HepG2 (cell line): ENCODE measurements around the gene C5AR1. TPM values are rescaled to one million over a fixed set of nuclear protein-coding genes. Genes with fewer than 3 reads are reported as not detected.

Experiments
- AGO2 ChIP-seq: fragments of 200-400 bp; formaldehyde crosslinking; optimal IDR thresholded peaks from 2 replicates; pipeline ENCODE3; 2017; ENCODE audit warnings: mild to moderate bottlenecking, low read depth, low read length, moderate library complexity
- CHD4 ChIP-seq: fragments of 200-600 bp; sonication (generic); IDR thresholded peaks from 2 replicates; pipeline ENCODE4 v1.7.0; 2017; ENCODE audit warnings: mild to moderate bottlenecking, low read length, borderline replicate concordance
- FOSL1 ChIP-seq: sonication (generic); formaldehyde crosslinking; IDR thresholded peaks from 2 replicates; pipeline ENCODE4 v1.9.0; 2021; ENCODE audit warnings: missing genetic modification reagents, borderline replicate concordance
- HMG20B ChIP-seq: conservative IDR thresholded peaks from 2 replicates; pipeline ENCODE4 v1.6.1; 2016; ENCODE audit warnings: missing genetic modification reagents, missing compliant biosample characterization
- ISX ChIP-seq: sonication (generic); formaldehyde crosslinking; conservative IDR thresholded peaks from 2 replicates; pipeline ENCODE4 v1.5.0; 2020; ENCODE audit warnings: missing genetic modification reagents
- KLF12 ChIP-seq: sonication (generic); formaldehyde crosslinking; IDR thresholded peaks from 2 replicates; pipeline ENCODE4 v1.4.0; 2020; ENCODE audit warnings: missing genetic modification reagents, borderline replicate concordance
- NR3C1 ChIP-seq: sonication (generic); formaldehyde crosslinking; IDR thresholded peaks from 2 replicates; pipeline ENCODE4 v1.4.0; 2020; ENCODE audit warnings: missing genetic modification reagents
- ONECUT2 ChIP-seq: sonication (generic); formaldehyde crosslinking; IDR thresholded peaks from 2 replicates; pipeline ENCODE4 v1.4.0; 2020; ENCODE audit warnings: missing genetic modification reagents
- SP140L ChIP-seq: sonication (generic); formaldehyde crosslinking; IDR thresholded peaks from 2 replicates; pipeline ENCODE4 v1.4.0; 2020; ENCODE audit warnings: missing genetic modification reagents, borderline replicate concordance
- TBX3 ChIP-seq: fragments of 450-650 bp; IDR thresholded peaks from 2 replicates; pipeline ENCODE4 v1.6.1; 2017; ENCODE audit warnings: antibody characterized with exemption, mild to moderate bottlenecking, inconsistent platforms, borderline replicate concordance
- WIZ ChIP-seq: sonication (generic); formaldehyde crosslinking; IDR thresholded peaks from 2 replicates; pipeline ENCODE4 v1.5.1; 2020; ENCODE audit warnings: mild to moderate bottlenecking, missing genetic modification reagents
- ZBTB26 ChIP-seq: IDR thresholded peaks from 2 replicates; pipeline ENCODE4 v1.6.1; 2016; ENCODE audit warnings: missing compliant biosample characterization, missing genetic modification reagents, borderline replicate concordance
- ZBTB8A ChIP-seq: sonication (generic); formaldehyde crosslinking; IDR thresholded peaks from 2 replicates; pipeline ENCODE4 v1.4.0; 2020; ENCODE audit warnings: mild to moderate bottlenecking, low read depth, missing genetic modification reagents, borderline replicate concordance
- ZC3H4 ChIP-seq: sonication (generic); formaldehyde crosslinking; IDR thresholded peaks from 2 replicates; pipeline ENCODE4 v1.4.0; 2020; ENCODE audit warnings: missing genetic modification reagents, borderline replicate concordance
- ZFP90 ChIP-seq: sonication (generic); formaldehyde crosslinking; IDR thresholded peaks from 2 replicates; pipeline ENCODE4 v1.8.0; 2022; ENCODE audit warnings: missing genetic modification reagents, mild to moderate bottlenecking, inconsistent platforms, borderline replicate concordance
- ZNF317 ChIP-seq: sonication (generic); formaldehyde crosslinking; IDR thresholded peaks from 2 replicates; pipeline ENCODE4 v1.5.0; 2020; ENCODE audit warnings: mild to moderate bottlenecking, missing genetic modification reagents
- ZNF552 ChIP-seq: sonication (generic); formaldehyde crosslinking; IDR thresholded peaks from 2 replicates; pipeline ENCODE4 v1.9.0; 2022; ENCODE audit warnings: missing genetic modification reagents, mild to moderate bottlenecking, borderline replicate concordance
- ZNF724P ChIP-seq: sonication (generic); formaldehyde crosslinking; IDR thresholded peaks from 2 replicates; pipeline ENCODE4 v1.8.0; 2022; ENCODE audit warnings: missing genetic modification reagents, borderline replicate concordance
- polyA plus RNA-seq, 8 experiments: library from polyadenylated mRNA; depleted of rRNA in 3 of 8; stranded (reverse) in 7 of 8; unstranded in 1 of 8; fragments of >200 nt; fragmentation: Illumina TruSeq in 4 of 8; extraction: Trizol in 4 of 8; gene quantifications; 2 replicates each; pipeline versions ENCODE4 v1.2.1 to v1.2.3, GENCODE V29; 2011 to 2016; ENCODE audit warnings: low read depth in 4 of 8, missing spikeins in 1 of 8, mixed read lengths in 1 of 8; ENCODE audit not compliant: insufficient read depth in 1 of 8
- total RNA-seq, 5 experiments: library from RNA; depleted of rRNA; stranded (reverse); fragments of >200 nt; fragmentation: Illumina TruSeq; extraction: Trizol; gene quantifications; 2 replicates each; pipeline ENCODE4 v1.2.3, GENCODE V29; 2016; ENCODE audit warnings: low read depth in 1 of 5
- TF ChIP-seq, protein P1 (sequence below): sonication (generic); formaldehyde crosslinking; IDR thresholded peaks from 2 replicates; pipeline ENCODE4 v1.5.1; 2020; ENCODE audit warnings: mild to moderate bottlenecking, missing genetic modification reagents, moderate library complexity
- TF ChIP-seq, protein P2 (sequence below): sonication (generic); formaldehyde crosslinking; IDR thresholded peaks from 2 replicates; pipeline ENCODE4 v1.9.0; 2021; ENCODE audit warnings: missing genetic modification reagents, mild to moderate bottlenecking, borderline replicate concordance
- TF ChIP-seq, protein P3 (sequence below): sonication (generic); formaldehyde crosslinking; IDR thresholded peaks from 2 replicates; pipeline ENCODE4 v1.4.0; 2020; ENCODE audit warnings: mild to moderate bottlenecking, missing genetic modification reagents, borderline replicate concordance
- TF ChIP-seq, protein P4 (sequence below): sonication (generic); formaldehyde crosslinking; IDR thresholded peaks from 2 replicates; pipeline ENCODE4 v1.8.0; 2022; ENCODE audit warnings: mild to moderate bottlenecking, missing genetic modification reagents

Gene C5AR1
- total and polyA plus RNA-seq, 2 of the 13 experiments (the other 11 are each of a cell fraction or from before 2014, with no cell fraction given): 0.07 to 1.6 TPM

DNA sequence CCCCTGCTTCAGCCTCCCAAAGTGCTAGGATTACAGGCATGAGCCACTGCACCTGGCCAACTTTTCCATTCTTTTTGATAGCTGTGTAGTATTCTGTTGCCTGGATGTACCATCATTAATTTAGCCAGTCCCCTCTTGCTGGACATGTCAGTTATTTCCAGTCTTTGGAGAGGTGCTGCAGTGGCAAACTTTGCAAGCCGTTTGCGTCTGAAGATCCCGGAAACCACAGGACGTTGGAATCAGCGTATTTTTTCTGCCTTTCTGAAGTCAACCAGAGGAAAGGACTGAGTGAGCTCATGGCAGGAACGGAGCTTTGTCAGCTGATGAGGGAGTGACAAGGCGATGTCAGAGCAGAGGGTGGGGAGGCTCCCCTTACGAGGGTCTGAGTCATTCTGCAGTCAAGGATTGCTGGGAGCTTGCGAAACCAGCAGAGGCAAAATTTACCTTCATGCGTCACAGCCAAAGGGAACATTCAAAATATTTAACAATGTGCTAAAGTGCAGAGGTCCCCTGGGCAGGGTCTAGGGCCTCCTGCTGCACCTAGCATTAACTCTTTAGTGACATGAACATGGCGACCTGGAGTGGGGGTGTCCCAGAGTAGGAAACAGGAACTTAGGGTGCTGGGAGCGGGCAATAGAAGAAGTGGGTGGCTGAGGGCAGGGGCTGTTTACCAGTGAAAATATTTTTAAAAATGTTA lies 5.6 kb downstream of the C5AR1 start (continued):
- TF ChIP-seq NR3C1 (CRISPR knock-in tag): no peak
- TF ChIP-seq FOSL1 (CRISPR knock-in tag): peak; percentile 89
- TF ChIP-seq, protein P1, sequence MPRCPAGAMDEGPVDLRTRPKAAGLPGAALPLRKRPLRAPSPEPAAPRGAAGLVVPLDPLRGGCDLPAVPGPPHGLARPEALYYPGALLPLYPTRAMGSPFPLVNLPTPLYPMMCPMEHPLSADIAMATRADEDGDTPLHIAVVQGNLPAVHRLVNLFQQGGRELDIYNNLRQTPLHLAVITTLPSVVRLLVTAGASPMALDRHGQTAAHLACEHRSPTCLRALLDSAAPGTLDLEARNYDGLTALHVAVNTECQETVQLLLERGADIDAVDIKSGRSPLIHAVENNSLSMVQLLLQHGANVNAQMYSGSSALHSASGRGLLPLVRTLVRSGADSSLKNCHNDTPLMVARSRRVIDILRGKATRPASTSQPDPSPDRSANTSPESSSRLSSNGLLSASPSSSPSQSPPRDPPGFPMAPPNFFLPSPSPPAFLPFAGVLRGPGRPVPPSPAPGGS (CRISPR knock-in tag): no peak
- TF ChIP-seq ONECUT2 (CRISPR knock-in tag): no peak
- peak; percentile 82 for TF ChIP-seq WIZ (CRISPR knock-in tag)
- 0 out of 2 replicates have a peak, but pooled peaks have one; percentile 41 for TF ChIP-seq CHD4
- no peak for TF ChIP-seq KLF12 (CRISPR knock-in tag)
- TF ChIP-seq TBX3: peak; percentile 69; the same call in 1 of the 2 replicates
- TF ChIP-seq ISX (CRISPR knock-in tag): no peak
- TF ChIP-seq, protein P2, sequence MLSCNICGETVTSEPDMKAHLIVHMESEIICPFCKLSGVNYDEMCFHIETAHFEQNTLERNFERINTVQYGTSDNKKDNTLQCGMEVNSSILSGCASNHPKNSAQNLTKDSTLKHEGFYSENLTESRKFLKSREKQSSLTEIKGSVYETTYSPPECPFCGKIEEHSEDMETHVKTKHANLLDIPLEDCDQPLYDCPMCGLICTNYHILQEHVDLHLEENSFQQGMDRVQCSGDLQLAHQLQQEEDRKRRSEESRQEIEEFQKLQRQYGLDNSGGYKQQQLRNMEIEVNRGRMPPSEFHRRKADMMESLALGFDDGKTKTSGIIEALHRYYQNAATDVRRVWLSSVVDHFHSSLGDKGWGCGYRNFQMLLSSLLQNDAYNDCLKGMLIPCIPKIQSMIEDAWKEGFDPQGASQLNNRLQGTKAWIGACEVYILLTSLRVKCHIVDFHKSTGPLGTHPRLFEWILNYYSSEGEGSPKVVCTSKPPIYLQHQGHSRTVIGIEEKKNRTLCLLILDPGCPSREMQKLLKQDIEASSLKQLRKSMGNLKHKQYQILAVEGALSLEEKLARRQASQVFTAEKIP (CRISPR knock-in tag): no peak
- no peak; the same call in 1 of the 2 replicates for TF ChIP-seq ZFP90 (CRISPR knock-in tag)
- no peak for TF ChIP-seq SP140L (CRISPR knock-in tag)
- no peak for TF ChIP-seq ZBTB8A (CRISPR knock-in tag)
- TF ChIP-seq HMG20B: peak; percentile 63; the same call in 1 of the 2 replicates
- TF ChIP-seq, protein P3, sequence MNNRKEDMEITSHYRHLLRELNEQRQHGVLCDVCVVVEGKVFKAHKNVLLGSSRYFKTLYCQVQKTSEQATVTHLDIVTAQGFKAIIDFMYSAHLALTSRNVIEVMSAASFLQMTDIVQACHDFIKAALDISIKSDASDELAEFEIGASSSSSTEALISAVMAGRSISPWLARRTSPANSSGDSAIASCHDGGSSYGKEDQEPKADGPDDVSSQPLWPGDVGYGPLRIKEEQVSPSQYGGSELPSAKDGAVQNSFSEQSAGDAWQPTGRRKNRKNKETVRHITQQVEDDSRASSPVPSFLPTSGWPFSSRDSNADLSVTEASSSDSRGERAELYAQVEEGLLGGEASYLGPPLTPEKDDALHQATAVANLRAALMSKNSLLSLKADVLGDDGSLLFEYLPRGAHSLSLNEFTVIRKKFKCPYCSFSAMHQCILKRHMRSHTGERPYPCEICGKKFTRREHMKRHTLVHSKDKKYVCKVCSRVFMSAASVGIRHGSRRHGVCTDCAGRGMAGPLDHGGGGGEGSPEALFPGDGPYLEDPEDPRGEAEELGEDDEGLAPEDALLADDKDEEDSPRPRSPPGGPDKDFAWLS (CRISPR knock-in tag): no peak
- TF ChIP-seq ZNF724P (CRISPR knock-in tag): no peak
- TF ChIP-seq ZBTB26 (CRISPR knock-in tag): no peak
- TF ChIP-seq AGO2: no peak
- 0 out of 2 replicates have a peak, but pooled peaks have one; percentile 38 for TF ChIP-seq ZNF317 (CRISPR knock-in tag)
- peak; percentile 53; the same call in 1 of the 2 replicates for TF ChIP-seq ZNF552 (CRISPR knock-in tag)
- TF ChIP-seq ZC3H4 (CRISPR knock-in tag): no peak
- TF ChIP-seq, protein P4, sequence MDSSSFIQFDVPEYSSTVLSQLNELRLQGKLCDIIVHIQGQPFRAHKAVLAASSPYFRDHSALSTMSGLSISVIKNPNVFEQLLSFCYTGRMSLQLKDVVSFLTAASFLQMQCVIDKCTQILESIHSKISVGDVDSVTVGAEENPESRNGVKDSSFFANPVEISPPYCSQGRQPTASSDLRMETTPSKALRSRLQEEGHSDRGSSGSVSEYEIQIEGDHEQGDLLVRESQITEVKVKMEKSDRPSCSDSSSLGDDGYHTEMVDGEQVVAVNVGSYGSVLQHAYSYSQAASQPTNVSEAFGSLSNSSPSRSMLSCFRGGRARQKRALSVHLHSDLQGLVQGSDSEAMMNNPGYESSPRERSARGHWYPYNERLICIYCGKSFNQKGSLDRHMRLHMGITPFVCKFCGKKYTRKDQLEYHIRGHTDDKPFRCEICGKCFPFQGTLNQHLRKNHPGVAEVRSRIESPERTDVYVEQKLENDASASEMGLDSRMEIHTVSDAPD (CRISPR knock-in tag): no peak
